OCI-LY1 (cell line): ENCODE results near the gene PTPRR.

Experiments used
- H2AFZ ChIP-seq: fragments of 200-600 bp; sonication (generic), shearing (Covaris generic); 2 replicates; pipeline ENCODE4 v1.6.0; 2014; ENCODE audit warnings: antibody characterized with exemption, mild to moderate bottlenecking, low read length
- H3F3A ChIP-seq: fragments of 200-600 bp; sonication (generic), shearing (Covaris generic); 2 replicates; pipeline ENCODE4 v1.6.0; 2014; ENCODE audit warnings: mild to moderate bottlenecking, antibody characterized with exemption, low read length, moderate library complexity; ENCODE audit not compliant: insufficient read depth
- H3K27ac ChIP-seq: fragments of 200-600 bp; sonication (generic); 2 replicates; pipeline ENCODE4 v1.5.1; 2014; ENCODE audit warnings: low read length, mixed run types, mild to moderate bottlenecking, low read depth; ENCODE audit not compliant: poor library complexity, severe bottlenecking
- H3K27me3 ChIP-seq: fragments of 200-600 bp; sonication (generic); 2 replicates; pipeline ENCODE4 v1.6.0; 2014; ENCODE audit warnings: antibody characterized with exemption, mild to moderate bottlenecking, low read length, moderate library complexity; ENCODE audit not compliant: insufficient read depth
- H3K36me3 ChIP-seq: fragments of 200-600 bp; sonication (generic); 2 replicates; pipeline ENCODE4 v1.6.1; 2014; ENCODE audit warnings: mild to moderate bottlenecking, antibody characterized with exemption, low read length, moderate library complexity, mixed read lengths; ENCODE audit not compliant: insufficient read depth
- H3K4me1 ChIP-seq: fragments of 200-600 bp; sonication (generic); 2 replicates; pipeline ENCODE4 v1.5.1; 2014; ENCODE audit warnings: mild to moderate bottlenecking, low read length, moderate library complexity; ENCODE audit not compliant: insufficient read depth, severe bottlenecking
- H3K4me2 ChIP-seq: fragments of 200-600 bp; sonication (generic), shearing (Covaris generic); 2 replicates; pipeline ENCODE4 v1.6.1; 2014; ENCODE audit warnings: low read length
- H3K4me3 ChIP-seq: fragments of 200-600 bp; sonication (generic); 2 replicates; pipeline ENCODE4 v1.5.1; 2014; ENCODE audit warnings: low read length, low read depth, mild to moderate bottlenecking, mixed read lengths; ENCODE audit not compliant: poor library complexity, severe bottlenecking
- H3K79me2 ChIP-seq: fragments of 200-600 bp; shearing (Covaris generic); 2 replicates; pipeline ENCODE4 v1.6.1; 2016; ENCODE audit warnings: mixed run types, low read length, mixed read lengths; ENCODE audit not compliant: insufficient read depth
- H3K9ac ChIP-seq: fragments of 200-600 bp; sonication (generic), shearing (Covaris generic); 2 replicates; pipeline ENCODE4 v1.6.1; 2014; ENCODE audit warnings: mild to moderate bottlenecking, low read length, mixed read lengths
- H3K9me2 ChIP-seq: fragments of 200-600 bp; sonication (generic), shearing (Covaris generic); 2 replicates; pipeline ENCODE4 v1.6.1; 2014; ENCODE audit warnings: low read depth, mild to moderate bottlenecking, low read length, mixed read lengths
- H3K9me3 ChIP-seq: fragments of 200-600 bp; shearing (Covaris generic); 2 replicates; pipeline ENCODE4 v1.6.1; 2014; ENCODE audit warnings: low read length, mixed read lengths
- H4K20me1 ChIP-seq: fragments of 200-600 bp; sonication (generic), shearing (Covaris generic); 2 replicates; pipeline ENCODE4 v1.6.0; 2016; ENCODE audit warnings: mild to moderate bottlenecking, low read length; ENCODE audit not compliant: insufficient read depth
- EZH2 ChIP-seq: fragments of 200-600 bp; sonication (generic), shearing (Covaris generic); IDR thresholded peaks from 2 replicates; pipeline ENCODE4 v1.8.0; 2017; ENCODE audit warnings: borderline replicate concordance, mixed run types, mild to moderate bottlenecking, antibody characterized with exemption, low read length, moderate library complexity, mixed read lengths
- TF ChIP-seq, protein P1 (sequence below): fragments of 200-600 bp; sonication (generic), shearing (Covaris generic); IDR thresholded peaks from 2 replicates; pipeline ENCODE4 v1.5.1; 2017; ENCODE audit warnings: mild to moderate bottlenecking, antibody characterized with exemption, low read length, moderate library complexity, mixed read lengths

Gene PTPRR

DNA sequence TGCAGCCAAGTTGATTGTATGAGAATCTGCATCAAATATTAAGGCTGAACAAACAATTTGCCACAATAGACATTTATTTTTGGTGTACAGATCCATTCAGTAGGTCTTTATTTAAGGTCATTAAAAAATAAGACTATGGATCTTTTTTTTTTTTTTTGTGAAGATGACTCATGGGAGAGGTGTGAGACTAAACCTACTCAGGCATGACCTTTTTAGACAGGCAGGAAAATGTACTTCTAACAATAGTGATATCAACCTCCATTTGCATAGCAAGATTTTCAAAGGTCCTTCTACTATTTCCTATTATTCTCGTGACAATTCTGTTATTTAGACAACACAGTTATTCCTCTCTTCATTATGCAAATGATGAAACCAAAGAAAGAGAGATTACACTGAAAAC, 39.9 kb upstream of the PTPRR start:
- H4K20me1 ChIP-seq: no peaks in the 10 kb centered on the region
- H3K36me3 ChIP-seq: no peaks in the 10 kb centered on the region
- H3K27ac ChIP-seq: no peak overlapping the region
- no peak overlapping the region for H3K4me3 ChIP-seq
- no peaks in the 10 kb centered on the region for H3K9me2 ChIP-seq
- no peak overlapping the region for H2AFZ ChIP-seq
- H3F3A ChIP-seq: no peaks in the 10 kb centered on the region
- H3K4me2 ChIP-seq: no peak overlapping the region
- no peak overlapping the region for H3K9ac ChIP-seq
- no peak for TF ChIP-seq EZH2
- TF ChIP-seq, protein P1, sequence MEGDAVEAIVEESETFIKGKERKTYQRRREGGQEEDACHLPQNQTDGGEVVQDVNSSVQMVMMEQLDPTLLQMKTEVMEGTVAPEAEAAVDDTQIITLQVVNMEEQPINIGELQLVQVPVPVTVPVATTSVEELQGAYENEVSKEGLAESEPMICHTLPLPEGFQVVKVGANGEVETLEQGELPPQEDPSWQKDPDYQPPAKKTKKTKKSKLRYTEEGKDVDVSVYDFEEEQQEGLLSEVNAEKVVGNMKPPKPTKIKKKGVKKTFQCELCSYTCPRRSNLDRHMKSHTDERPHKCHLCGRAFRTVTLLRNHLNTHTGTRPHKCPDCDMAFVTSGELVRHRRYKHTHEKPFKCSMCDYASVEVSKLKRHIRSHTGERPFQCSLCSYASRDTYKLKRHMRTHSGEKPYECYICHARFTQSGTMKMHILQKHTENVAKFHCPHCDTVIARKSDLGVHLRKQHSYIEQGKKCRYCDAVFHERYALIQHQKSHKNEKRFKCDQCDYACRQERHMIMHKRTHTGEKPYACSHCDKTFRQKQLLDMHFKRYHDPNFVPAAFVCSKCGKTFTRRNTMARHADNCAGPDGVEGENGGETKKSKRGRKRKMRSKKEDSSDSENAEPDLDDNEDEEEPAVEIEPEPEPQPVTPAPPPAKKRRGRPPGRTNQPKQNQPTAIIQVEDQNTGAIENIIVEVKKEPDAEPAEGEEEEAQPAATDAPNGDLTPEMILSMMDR: no peak
- H3K79me2 ChIP-seq: no peaks in the 10 kb centered on the region
- no peaks in the 10 kb centered on the region for H3K27me3 ChIP-seq
- H3K4me1 ChIP-seq: no peaks in the 10 kb centered on the region
- H3K9me3 ChIP-seq: no peaks in the 10 kb centered on the region

DNA sequence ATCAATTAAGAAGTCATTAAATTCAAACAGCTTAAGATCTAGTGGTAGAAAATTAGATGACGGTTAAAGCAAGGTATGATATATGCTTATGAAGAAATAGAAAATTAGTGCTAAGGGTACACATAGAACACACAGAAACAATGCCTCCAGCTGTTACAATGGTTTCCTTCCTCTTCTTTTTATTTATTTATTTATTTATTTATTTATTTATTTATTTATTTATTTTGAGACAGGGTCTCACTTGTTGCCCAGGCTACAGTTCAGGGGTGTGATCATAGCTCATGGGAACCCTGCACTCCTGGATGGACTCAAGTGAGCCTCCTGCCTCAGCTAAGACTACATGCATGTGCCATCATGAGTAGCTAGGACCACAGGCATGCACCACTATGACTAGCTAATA, 34.9 kb upstream of the PTPRR start:
- TF ChIP-seq EZH2: no peak
- TF ChIP-seq, protein P1: no peak
- H3K79me2 ChIP-seq: no peaks in the 10 kb centered on the region
- H3K9ac ChIP-seq: no peak overlapping the region
- H3F3A ChIP-seq: no peaks in the 10 kb centered on the region
- no peaks in the 10 kb centered on the region for H4K20me1 ChIP-seq
- H2AFZ ChIP-seq: no peak overlapping the region
- H3K4me1 ChIP-seq: no peaks in the 10 kb centered on the region
- no peak overlapping the region for H3K4me3 ChIP-seq
- H3K27me3 ChIP-seq: no peaks in the 10 kb centered on the region
- H3K4me2 ChIP-seq: no peak overlapping the region
- no peaks in the 10 kb centered on the region for H3K36me3 ChIP-seq
- H3K27ac ChIP-seq: no peak overlapping the region
- H3K9me3 ChIP-seq: no peaks in the 10 kb centered on the region
- no peaks in the 10 kb centered on the region for H3K9me2 ChIP-seq

DNA sequence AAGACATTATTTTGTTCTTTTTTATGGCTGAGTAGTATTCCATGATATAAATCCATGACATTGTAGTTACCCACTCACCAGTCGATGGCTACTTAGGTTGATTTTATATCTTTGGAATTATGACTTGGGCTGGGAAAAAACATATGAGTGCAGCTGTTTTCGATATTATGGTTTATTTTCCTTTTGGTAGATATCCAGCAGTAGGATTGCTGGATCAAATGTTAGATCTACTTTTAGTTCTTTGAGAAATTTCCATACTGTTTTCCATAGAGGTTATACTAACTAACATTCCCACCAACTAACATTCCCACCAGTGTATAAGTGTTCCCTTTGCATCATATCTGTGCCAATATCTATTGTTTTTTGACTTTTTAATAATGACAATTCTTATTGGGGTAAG, 29.9 kb upstream of the PTPRR start:
- Histone ChIP-seq H3K9me2 (no peaks in the 10 kb centered on the region), H3K27me3 (no peaks in the 10 kb centered on the region), H3K4me3 (no peak overlapping the region), H3K9me3 (no peaks in the 10 kb centered on the region), H4K20me1 (no peaks in the 10 kb centered on the region), H3K36me3 (no peaks in the 10 kb centered on the region), H3K9ac (no peak overlapping the region), H3K79me2 (no peaks in the 10 kb centered on the region), H2AFZ (no peak overlapping the region), H3K27ac (no peak overlapping the region), H3K4me1 (no peaks in the 10 kb centered on the region), H3K4me2 (no peak overlapping the region), H3F3A (no peaks in the 10 kb centered on the region)
- TF ChIP-seq EZH2: no peak
- TF ChIP-seq, protein P1: no peak
